ENCODE measurements around the gene TRIOBP.

Gene TRIOBP

DNA sequence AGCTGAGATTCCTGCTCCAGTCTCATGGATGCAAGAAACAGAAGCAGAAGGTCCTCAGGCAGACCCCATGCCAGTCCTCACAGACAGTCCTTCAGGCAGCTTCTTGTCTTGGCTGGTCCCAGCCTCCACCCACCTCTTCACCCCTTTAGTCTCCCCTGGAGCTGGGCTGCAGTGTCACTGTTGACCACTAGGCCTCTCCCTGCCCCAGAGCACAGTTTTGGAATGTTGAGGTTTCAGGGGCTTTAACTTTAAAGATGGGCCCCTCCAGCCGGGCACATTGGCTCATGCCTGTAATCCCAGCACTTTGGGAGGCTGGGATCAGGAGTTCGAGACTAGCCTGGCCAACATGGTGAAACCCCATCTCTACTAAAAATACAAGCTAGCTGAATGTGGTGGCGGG, 71.4 kb downstream of the TRIOBP start:
- no peak for DNase-seq (ENCODE audit: insufficient read length, low spot score)
- FAIRE-seq: no peak
- TF ChIP-seq PAX5 (IDR thresholded peaks at IDR 0.05; ENCODE audit: insufficient read depth, low read length, severe bottlenecking) (no peak), POLR2AphosphoS5 (IDR thresholded peaks at IDR 0.05; ENCODE audit: low read depth, low read length) (no peak), TAF1 (IDR thresholded peaks at IDR 0.05; ENCODE audit: low read depth, low read length) (no peak), POU2F2 (IDR thresholded peaks at IDR 0.05; ENCODE audit: low read depth, low read length) (no peak)

DNA sequence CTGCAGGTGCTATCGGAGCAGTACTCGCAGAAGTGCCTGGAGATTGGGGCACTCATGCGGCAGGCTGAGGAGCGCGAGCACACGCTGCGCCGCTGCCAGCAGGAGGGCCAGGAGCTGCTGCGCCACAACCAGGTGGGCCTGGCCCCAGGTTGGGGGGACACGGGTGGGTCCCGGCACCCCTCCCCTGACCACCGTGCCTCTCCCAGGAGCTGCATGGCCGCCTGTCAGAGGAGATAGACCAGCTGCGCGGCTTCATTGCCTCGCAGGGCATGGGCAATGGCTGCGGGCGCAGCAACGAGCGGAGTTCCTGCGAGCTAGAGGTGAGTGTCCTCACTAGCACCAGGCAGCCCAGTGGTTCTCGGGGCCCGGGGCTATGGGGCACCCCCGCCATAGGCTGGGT, 72.2 kb downstream of the TRIOBP start:
- DNase-seq (ENCODE audit: insufficient read length, low spot score) (no peak), FAIRE-seq (no peak)
- no peak for TF ChIP-seq SPI1 (IDR thresholded peaks at IDR 0.05; ENCODE audit: low read depth, low read length)
- no peak for TF ChIP-seq POLR2A (IDR thresholded peaks at IDR 0.05; ENCODE audit: low read depth, low read length)
- TF ChIP-seq PAX5 (IDR thresholded peaks at IDR 0.05; ENCODE audit: insufficient read depth, low read length, severe bottlenecking): no peak
- no peak for TF ChIP-seq POLR2AphosphoS5 (IDR thresholded peaks at IDR 0.05; ENCODE audit: low read depth, low read length)

DNA sequence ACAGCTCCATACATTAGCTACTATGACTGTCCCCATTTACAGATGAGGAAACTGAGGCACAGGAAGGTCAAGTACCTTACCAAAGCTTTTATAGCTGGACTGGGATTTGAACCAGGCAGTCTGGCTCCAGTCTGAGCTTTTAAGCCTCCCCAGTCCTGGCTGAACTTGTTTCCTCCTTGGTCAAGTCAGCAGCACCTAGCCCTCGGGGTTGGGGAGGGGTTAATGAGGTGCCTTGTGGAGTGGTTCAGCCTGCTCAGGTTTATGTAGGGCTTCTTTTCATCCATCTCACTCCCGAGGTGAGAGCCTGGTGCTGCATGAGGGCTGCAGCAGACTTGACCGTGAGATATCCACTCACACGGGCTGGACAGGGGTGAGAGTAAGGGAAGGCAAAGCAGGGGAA, 74.2 kb downstream of the TRIOBP start:
- TF ChIP-seq POU2F2 (IDR thresholded peaks at IDR 0.05; ENCODE audit: low read depth, low read length): no peak
- no peak for TF ChIP-seq PAX5 (IDR thresholded peaks at IDR 0.05; ENCODE audit: insufficient read depth, low read length, severe bottlenecking)
- TF ChIP-seq POLR2AphosphoS5 (IDR thresholded peaks at IDR 0.05; ENCODE audit: low read depth, low read length): no peak
- no peak for TF ChIP-seq POLR2A (IDR thresholded peaks at IDR 0.05; ENCODE audit: low read depth, low read length)
- TF ChIP-seq SPI1 (IDR thresholded peaks at IDR 0.05; ENCODE audit: low read depth, low read length): no peak
- no peak for TF ChIP-seq TAF1 (IDR thresholded peaks at IDR 0.05; ENCODE audit: low read depth, low read length)
- FAIRE-seq (no peak), DNase-seq (ENCODE audit: insufficient read length, low spot score) (no peak)

DNA sequence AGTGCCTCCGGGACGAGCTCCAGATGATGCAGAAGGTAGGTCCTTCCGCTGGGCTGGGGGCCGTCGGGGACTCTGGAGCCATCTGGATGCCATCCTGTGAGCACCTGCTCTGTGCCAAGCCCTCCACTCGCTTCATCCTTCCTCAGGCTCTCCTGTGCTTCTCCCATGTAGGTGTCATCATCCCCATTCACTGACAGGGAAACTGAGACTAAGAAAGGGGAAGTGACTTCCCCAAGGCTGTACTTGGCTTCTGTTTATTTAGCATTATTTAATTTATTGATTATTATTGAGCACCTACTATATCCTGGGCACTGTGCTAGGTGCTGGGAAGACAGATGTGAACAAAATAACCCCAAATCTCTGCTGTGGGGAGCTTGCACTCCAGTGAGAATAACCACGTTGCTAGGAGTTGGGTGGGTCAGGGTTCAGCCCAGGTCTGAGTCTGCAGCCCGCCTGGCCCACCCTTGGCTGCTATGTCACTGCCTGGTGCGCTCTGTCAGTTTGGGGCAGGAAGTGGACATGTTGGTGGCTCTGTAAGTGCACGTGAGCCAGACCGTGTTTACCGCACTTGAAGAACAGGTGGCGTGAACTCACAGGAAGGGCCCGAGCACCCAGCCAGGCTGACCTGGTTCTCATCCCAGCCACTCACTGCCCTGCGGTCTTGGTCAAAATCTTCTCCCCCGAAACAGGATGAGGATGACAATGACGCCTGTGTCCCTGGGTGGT, 75.0 kb downstream of the TRIOBP start:
- no peak for FAIRE-seq
- TF ChIP-seq POLR2A (IDR thresholded peaks at IDR 0.05; ENCODE audit: low read depth, low read length): no peak
- no peak for TF ChIP-seq POU2F2 (IDR thresholded peaks at IDR 0.05; ENCODE audit: low read depth, low read length)
- peak; percentile 62 for TF ChIP-seq SPI1 (IDR thresholded peaks at IDR 0.05; ENCODE audit: low read depth, low read length)
- TF ChIP-seq POLR2AphosphoS5 (IDR thresholded peaks at IDR 0.05; ENCODE audit: low read depth, low read length): no peak
- no peak for TF ChIP-seq TAF1 (IDR thresholded peaks at IDR 0.05; ENCODE audit: low read depth, low read length)
- DNase-seq (ENCODE audit: insufficient read length, low spot score): no peak

DNA sequence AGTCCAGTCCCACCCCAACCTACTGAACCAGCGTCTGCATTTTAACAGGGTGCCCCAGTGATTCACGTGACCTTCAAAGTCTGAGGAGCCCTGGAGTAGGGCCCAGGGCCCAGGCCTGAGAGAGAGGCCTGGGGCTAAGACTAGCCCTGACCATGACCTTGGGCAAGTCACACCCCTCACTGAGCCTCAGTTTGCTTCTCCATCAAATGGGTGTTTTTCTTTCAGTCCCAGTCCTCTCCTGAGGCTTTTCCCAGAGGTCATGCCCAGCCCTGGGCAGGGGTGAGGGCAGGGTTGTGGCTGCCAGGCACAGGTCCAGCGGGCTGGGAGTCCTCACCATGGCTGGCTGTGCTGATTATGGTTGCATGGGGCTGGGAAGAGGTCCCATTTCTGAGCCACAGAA, 77.9 kb downstream of the TRIOBP start:
- FAIRE-seq: no peak
- TF ChIP-seq POU2F2 (IDR thresholded peaks at IDR 0.05; ENCODE audit: low read depth, low read length) (no peak), POLR2A (IDR thresholded peaks at IDR 0.05; ENCODE audit: low read depth, low read length) (no peak), SPI1 (IDR thresholded peaks at IDR 0.05; ENCODE audit: low read depth, low read length) (no peak), PAX5 (IDR thresholded peaks at IDR 0.05; ENCODE audit: insufficient read depth, low read length, severe bottlenecking) (no peak), POLR2AphosphoS5 (IDR thresholded peaks at IDR 0.05; ENCODE audit: low read depth, low read length) (no peak), TAF1 (IDR thresholded peaks at IDR 0.05; ENCODE audit: low read depth, low read length) (no peak)
- no peak for DNase-seq (ENCODE audit: insufficient read length, low spot score)

DNA sequence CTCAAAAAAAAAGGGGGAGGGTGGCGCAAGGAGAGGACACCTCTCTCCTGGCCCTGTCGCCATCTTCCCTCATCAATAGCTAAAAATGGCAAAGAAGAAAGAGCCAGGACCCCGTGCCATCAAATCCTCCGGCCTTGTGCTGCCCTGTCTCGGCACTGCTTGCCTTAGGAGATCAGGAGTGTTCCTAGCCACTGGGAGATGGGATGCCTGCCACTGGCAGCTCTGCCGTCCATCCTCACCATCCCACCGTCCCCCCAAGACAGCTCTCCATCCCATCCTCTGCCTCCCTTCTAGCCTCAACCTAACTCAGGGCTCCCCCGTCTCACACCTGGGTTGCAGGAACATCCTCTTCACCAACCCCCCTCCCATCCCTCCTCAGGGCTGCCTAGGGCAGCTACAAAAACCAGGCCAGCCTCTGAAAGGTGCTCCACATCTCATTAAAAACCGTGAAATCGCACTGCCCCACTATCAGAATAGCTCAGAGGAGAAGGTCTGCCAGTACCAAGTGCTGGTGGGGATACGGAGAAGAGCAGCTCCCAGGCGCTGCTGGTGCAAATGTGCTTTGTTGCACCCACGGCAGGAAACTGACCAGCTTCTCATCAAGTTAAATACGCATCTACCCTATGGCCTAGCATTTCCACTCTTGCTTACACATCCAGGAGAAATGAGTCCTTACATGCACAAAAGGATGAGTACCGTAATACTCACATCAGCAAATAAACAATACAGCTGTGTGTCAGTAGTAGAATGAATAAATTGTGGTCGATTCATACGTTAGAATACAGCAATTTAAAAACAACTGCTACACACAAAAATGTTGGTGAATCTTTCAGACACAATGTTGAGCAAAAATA, 79.2 kb downstream of the TRIOBP start:
- TF ChIP-seq TAF1 (IDR thresholded peaks at IDR 0.05; ENCODE audit: low read depth, low read length): no peak
- no peak for TF ChIP-seq POLR2A (IDR thresholded peaks at IDR 0.05; ENCODE audit: low read depth, low read length)
- no peak for TF ChIP-seq SPI1 (IDR thresholded peaks at IDR 0.05; ENCODE audit: low read depth, low read length)
- no peak for TF ChIP-seq POLR2AphosphoS5 (IDR thresholded peaks at IDR 0.05; ENCODE audit: low read depth, low read length)
- TF ChIP-seq PAX5 (IDR thresholded peaks at IDR 0.05; ENCODE audit: insufficient read depth, low read length, severe bottlenecking): no peak
- TF ChIP-seq POU2F2 (IDR thresholded peaks at IDR 0.05; ENCODE audit: low read depth, low read length): no peak
- no peak for DNase-seq (ENCODE audit: insufficient read length, low spot score)
- FAIRE-seq: peak; percentile 85

DNA sequence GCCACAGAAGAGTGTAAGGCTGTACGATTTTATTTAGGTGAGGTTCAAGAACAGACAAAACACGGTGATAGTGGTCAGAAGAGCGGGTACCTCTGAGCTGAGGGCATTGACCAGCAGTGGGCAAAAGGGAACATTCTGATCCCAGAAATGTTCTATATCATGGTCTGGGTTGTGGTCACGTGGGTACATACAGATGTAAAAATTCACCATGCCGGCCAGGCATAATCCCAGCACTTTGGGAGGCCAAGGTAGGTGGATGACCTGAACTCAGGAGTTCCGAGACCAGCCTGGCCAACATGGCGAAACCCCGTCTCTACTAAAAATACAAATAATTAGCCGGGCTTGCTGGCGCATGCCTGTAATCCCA, 79.8 kb downstream of the TRIOBP start:
- TF ChIP-seq POLR2A (IDR thresholded peaks at IDR 0.05; ENCODE audit: low read depth, low read length): no peak
- TF ChIP-seq SPI1 (IDR thresholded peaks at IDR 0.05; ENCODE audit: low read depth, low read length): no peak
- TF ChIP-seq POU2F2 (IDR thresholded peaks at IDR 0.05; ENCODE audit: low read depth, low read length): no peak
- no peak for TF ChIP-seq POLR2AphosphoS5 (IDR thresholded peaks at IDR 0.05; ENCODE audit: low read depth, low read length)
- no peak for TF ChIP-seq TAF1 (IDR thresholded peaks at IDR 0.05; ENCODE audit: low read depth, low read length)
- no peak for TF ChIP-seq PAX5 (IDR thresholded peaks at IDR 0.05; ENCODE audit: insufficient read depth, low read length, severe bottlenecking)
- FAIRE-seq (no peak), DNase-seq (ENCODE audit: insufficient read length, low spot score) (no peak)

DNA sequence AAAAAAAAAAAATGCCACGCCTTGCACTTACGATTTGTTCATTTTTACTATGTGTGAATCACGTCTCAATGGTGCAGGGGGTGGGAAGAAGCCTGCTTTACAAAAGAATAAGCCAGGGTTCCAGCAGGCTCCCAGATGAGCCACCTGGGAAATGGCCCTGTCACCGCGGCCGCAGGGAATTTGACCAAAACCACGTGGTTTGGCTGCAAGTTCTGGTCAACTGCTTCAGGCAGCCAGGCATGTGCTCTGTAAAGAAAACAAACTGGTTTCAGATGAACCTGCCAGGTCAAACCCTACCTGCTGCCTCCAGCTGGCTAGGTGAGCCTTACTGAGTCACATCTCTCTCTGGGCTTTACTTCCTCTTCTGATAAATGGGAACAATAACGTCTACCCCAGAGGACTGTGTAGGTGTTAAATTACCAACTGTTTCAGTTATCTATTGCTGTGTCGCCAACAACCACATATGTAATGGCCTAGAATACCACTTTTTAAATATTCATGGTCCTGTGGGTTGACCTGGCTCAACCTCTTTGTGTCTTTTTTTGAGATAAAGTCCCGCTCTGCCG, 80.4 kb downstream of the TRIOBP start:
- DNase-seq (ENCODE audit: insufficient read length, low spot score) (peak; percentile 58), FAIRE-seq (peak; percentile 96)

DNA sequence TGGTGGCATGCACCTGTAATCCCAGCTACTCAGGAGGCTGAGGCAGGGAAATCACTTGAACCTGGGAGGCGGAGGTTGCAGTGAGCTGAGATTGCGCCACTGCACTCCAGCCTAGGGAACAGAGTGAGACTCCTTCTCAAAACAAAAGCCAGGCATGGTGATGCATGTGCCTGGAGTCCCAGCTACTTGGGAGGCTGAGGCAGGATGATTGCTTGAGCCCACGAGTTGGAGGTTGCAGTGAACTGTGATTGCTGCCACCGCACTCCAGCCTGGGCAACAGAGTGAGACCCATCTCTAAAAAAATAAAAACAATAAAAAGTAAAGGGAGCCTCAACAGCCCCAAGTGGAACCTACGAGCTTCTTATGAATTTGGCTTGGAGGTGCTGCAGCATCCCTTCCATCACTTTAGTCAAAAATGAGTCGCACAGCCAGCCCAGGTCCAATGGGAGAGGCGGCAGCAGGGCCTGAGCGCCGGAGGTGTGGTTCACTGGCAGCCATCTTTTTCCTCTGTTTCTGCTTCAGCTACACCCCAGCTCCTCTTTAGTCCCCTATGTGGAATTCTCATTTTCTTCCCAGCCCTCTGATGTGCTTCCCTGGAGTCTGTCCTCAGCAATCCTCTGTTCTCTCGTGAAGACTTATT, 81.6 kb downstream of the TRIOBP start:
- DNase-seq (ENCODE audit: insufficient read length, low spot score) (no peak), FAIRE-seq (no peak)
- TF ChIP-seq POU2F2 (IDR thresholded peaks at IDR 0.05; ENCODE audit: low read depth, low read length): no peak
- no peak for TF ChIP-seq TAF1 (IDR thresholded peaks at IDR 0.05; ENCODE audit: low read depth, low read length)

More for the DNA sequence above, 80.4 kb downstream of the TRIOBP start:
- TF ChIP-seq PAX5 (IDR thresholded peaks at IDR 0.05; ENCODE audit: insufficient read depth, low read length, severe bottlenecking) (no peak), POU2F2 (IDR thresholded peaks at IDR 0.05; ENCODE audit: low read depth, low read length) (peak; percentile 65; the same call in 1 of the 2 replicates), POLR2AphosphoS5 (IDR thresholded peaks at IDR 0.05; ENCODE audit: low read depth, low read length) (no peak), TAF1 (IDR thresholded peaks at IDR 0.05; ENCODE audit: low read depth, low read length) (no peak), SPI1 (IDR thresholded peaks at IDR 0.05; ENCODE audit: low read depth, low read length) (no peak), POLR2A (IDR thresholded peaks at IDR 0.05; ENCODE audit: low read depth, low read length) (no peak)
